ENCODE measurements around the gene TMEM232.
"Not testable (repeated sequence)": the region's sequence is repeated elsewhere in the genome, so short reads cannot be mapped to it uniquely, and the experiment has no call there.

The TMEM232 gene

GRCh38 chr5:110726249-110727024 lies at the start of gene TMEM232:
TMEM232 (minus strand) TSS chr5:110726671; CDS start chr5:110667352, 59,319 bp downstream.
- peak; percentile 73 for DNase-seq

GRCh38 chr5:110770286-110770685 lies 43.8 kb upstream of the TMEM232 start:
- DNase-seq: no peak

- no peak for DNase-seq
Observed at GRCh38 chr5:110769000-110769681, 42.7 kb upstream of the TMEM232 start.

- DNase-seq: no peak
Observed at GRCh38 chr5:110768138-110768860, 41.8 kb upstream of the TMEM232 start.

GRCh38 chr5:110760158-110760557 lies 33.7 kb upstream of the TMEM232 start:
- DNase-seq: no peak

GRCh38 chr5:110757118-110757729 lies 30.8 kb upstream of the TMEM232 start:
- DNase-seq: no peak

- DNase-seq: no peak
Observed at GRCh38 chr5:110754181-110754580, 27.7 kb upstream of the TMEM232 start.

- DNase-seq: no peak
Observed at GRCh38 chr5:110753600-110753999, 27.1 kb upstream of the TMEM232 start.

GRCh38 chr5:110752953-110753352 lies 26.5 kb upstream of the TMEM232 start:
- no peak for DNase-seq

GRCh38 chr5:110751902-110752762 lies 25.7 kb upstream of the TMEM232 start:
- DNase-seq: no peak

GRCh38 chr5:110738812-110739651 lies 12.6 kb upstream of the TMEM232 start, which contains the start of gene SLC25A46:
SLC25A46 (plus strand) TSS chr5:110739007; CDS start chr5:110739120, 113 bp downstream.
- DNase-seq: peak; percentile 85

GRCh38 chr5:110738503-110738811 lies 12.0 kb upstream of the TMEM232 start:
- DNase-seq: no peak

- no peak for DNase-seq
Observed at GRCh38 chr5:110736753-110737152, 10.3 kb upstream of the TMEM232 start.

GRCh38 chr5:110735556-110735955 lies 9.1 kb upstream of the TMEM232 start:
- DNase-seq: no peak

GRCh38 chr5:110734101-110734500 lies 7.6 kb upstream of the TMEM232 start:
- no peak for DNase-seq

GRCh38 chr5:110731499-110731898 lies 5.0 kb upstream of the TMEM232 start:
- DNase-seq: not testable (repeated sequence)

- no peak for DNase-seq
Observed at GRCh38 chr5:110727025-110727314, 499 bp upstream of the TMEM232 start.

GRCh38 chr5:110718311-110718710 lies 8.2 kb downstream of the TMEM232 start:
- DNase-seq: no peak

GRCh38 chr5:110716247-110717245 lies 9.9 kb downstream of the TMEM232 start:
- DNase-seq: no peak

GRCh38 chr5:110707260-110707844 lies 19.1 kb downstream of the TMEM232 start:
- DNase-seq: no peak

All from activated CD8-positive, alpha-beta memory T cell treated with anti-CD3 and anti-CD28 coated beads, Interleukin-2, amount 50 U/mL, for 4 hours (primary cell).